Adrenal gland (tissue), 12 donors: ENCODE measurements around the gene HTR4. TPM values are rescaled to one million over a fixed set of nuclear protein-coding genes. Genes with fewer than 3 reads are reported as not detected.

Experiments
- DNase-seq, 7 donors: peaks; one replicate each; pipeline ENCODE4 v3.0.0-alpha.2; 2019 to 2020
- H3K27ac ChIP-seq, 5 donors: fragments of 200-600 bp; sonication (generic) in 4 of 5; 1 replicate in 3 of 5; 2 replicates in 2 of 5; pipeline versions ENCODE4 v1.5.1 to v1.8.0; 2016 to 2020; ENCODE audit warnings: mild to moderate bottlenecking in 1 of 5
- H3K27me3 ChIP-seq: fragments of 200-600 bp; 2 replicates; pipeline ENCODE4 v1.8.0; 2021
- H3K36me3 ChIP-seq, 2 donors: fragments of 200-600 bp; replicated peaks in 1 of 2; 1 replicate in 1 of 2; 2 replicates in 1 of 2; pipeline versions ENCODE4 v1.5.1 to v1.8.0; 2018 to 2022
- H3K4me1 ChIP-seq, 2 donors: fragments of 200-600 bp; replicated peaks in 1 of 2; 1 replicate in 1 of 2; 2 replicates in 1 of 2; pipeline versions ENCODE4 v1.5.1 to v1.8.0; 2018 to 2021
- H3K4me3 ChIP-seq, 4 donors: fragments of 200-600 bp; sonication (generic) in 3 of 4; one replicate each; pipeline ENCODE4 v1.5.1; 2016 to 2018
- H3K9me3 ChIP-seq, 3 donors: fragments of 200-600 bp; sonication (generic) in 1 of 3; replicated peaks in 1 of 3; 1 replicate in 2 of 3; 2 replicates in 1 of 3; pipeline versions ENCODE4 v1.5.1 to v1.8.0; 2016 to 2021
- CTCF ChIP-seq, 6 experiments: fragments of 450-650 bp in 4 of 6; fragments of 200-600 bp in 2 of 6; sonication (generic) in 1 of 6; IDR thresholded peaks; 1 replicate in 5 of 6; 2 replicates in 1 of 6; pipeline versions ENCODE4 v1.5.1 to v1.8.0; 2016 to 2021; ENCODE audit warnings: antibody characterized with exemption in 6 of 6, mild to moderate bottlenecking in 2 of 6, moderate library complexity in 1 of 6
- POLR2A ChIP-seq, 2 donors: fragments of 450-650 bp; IDR thresholded peaks; one replicate each; pipeline ENCODE4 v1.6.1; 2017; ENCODE audit warnings: antibody characterized with exemption in 2 of 2, mild to moderate bottlenecking in 2 of 2, moderate library complexity in 1 of 2
- WGBS, 4 donors: extraction: QIAGEN DNeasy Blood & Tissue Kit in 2 of 4; methylation state at CpG; one replicate each; pipeline versions ENCODE4 v1.1.5 to v1.1.7; 2013 to 2017; 5-methylcytosine and 5-hydroxymethylcytosine counted together
- intact Hi-C, 2 donors: fragments of 100-400 bp; cut with DNase I; formaldehyde crosslinking; loops; one replicate each; pipeline versions ENCODE4 v1.14.1 to v1.15.0; 2022 to 2023
- polyA plus RNA-seq, 3 donors: library from polyadenylated mRNA; stranded (reverse); fragments of 200-250 nt in 2 of 3; fragments of 350-450 nt in 1 of 3; fragmentation: Illumina TruSeq in 1 of 3; extraction: RNeasy Lipid Tissue Mini Kit (QIAGEN cat#74804) in 1 of 3; gene quantifications; one replicate each; pipeline ENCODE4 v1.2.3, GENCODE V29; 2013 to 2014
- total RNA-seq, 9 donors: library from RNA; depleted of rRNA in 4 of 9; stranded (reverse); fragments of >200 nt in 4 of 9; fragments of 120-200 nt in 1 of 9; fragmentation: NEBNext Ultra II Directional in 1 of 9; extraction: Animal tissue kit (Norgen Biotek cat#: 25700) in 1 of 9; gene quantifications; one replicate each; pipeline versions ENCODE4 v1.1.0 to v1.2.4, GENCODE V29; 2013 to 2023
- donor health status: healthy with polysubstance abuse.
- donor health status: Bipolar disorder and iron deficiency.
- donor health status: DM: yes; HTN: yes; CAD: no.
- donor health status: DM: no; HTN: no; CAD: no.
- donor health status: DM: no; HTN: no; CAD: no.
- donor health status: DM: yes; HTN: yes; CAD: no.

Gene HTR4
- total and polyA plus RNA-seq, 12 donors: 0.11 to 2.6 (median 0.83) TPM; not detected in 1

GRCh38 chr5:148563021-148563420, 91.3 kb downstream of the HTR4 start:
- H3K9me3 ChIP-seq: no peaks in the 10 kb centered on the region
- H3K27ac ChIP-seq: no peak overlapping the region
- no peaks in the 10 kb centered on the region for H3K27me3 ChIP-seq
- H3K36me3 ChIP-seq: no peaks in the 10 kb centered on the region
- H3K4me1 ChIP-seq: no peaks in the 10 kb centered on the region
- intact Hi-C loops: no loop called here
- WGBS, 4 donors: 83 to 93% (median 87%) methylated on average over 1 of the region's 1 CpG
- no peak overlapping the region for H3K4me3 ChIP-seq
- TF ChIP-seq CTCF (IDR thresholded peaks at IDR 0.05): no peak
- TF ChIP-seq POLR2A (IDR thresholded peaks at IDR 0.05): no peak
- DNase-seq: no peak

- no peak for TF ChIP-seq POLR2A (IDR thresholded peaks at IDR 0.05)
- TF ChIP-seq CTCF (IDR thresholded peaks at IDR 0.05): no peak
- H3K4me3 ChIP-seq: no peak overlapping the region
- no peaks in the 10 kb centered on the region for H3K9me3 ChIP-seq
- 64 to 75% (median 69%) methylated on average over 3 of the region's 3 CpGs for WGBS, 4 donors
- DNase-seq: no peak
- H3K27ac ChIP-seq: no peak overlapping the region
- no peaks in the 10 kb centered on the region for H3K36me3 ChIP-seq
- intact Hi-C loops: no loop called here
- no peaks in the 10 kb centered on the region for H3K4me1 ChIP-seq
- H3K27me3 ChIP-seq: no peaks in the 10 kb centered on the region
These were observed 92.5 kb downstream of the HTR4 start for GRCh38 chr5:148561801-148562311.

- Histone ChIP-seq H3K27me3 (no peaks in the 10 kb centered on the region), H3K27ac (no peak overlapping the region), H3K4me3 (no peak overlapping the region), H3K4me1 (no peaks in the 10 kb centered on the region), H3K9me3 (no peaks in the 10 kb centered on the region), H3K36me3 (no peaks in the 10 kb centered on the region)
- 33 to 58% (median 45%) methylated on average over 4 of the region's 4 CpGs for WGBS, 4 donors
- intact Hi-C loops: no loop called here
- TF ChIP-seq CTCF (IDR thresholded peaks at IDR 0.05): no peak
- DNase-seq: peak in 2 of 7 donors; percentile 9 to 14
These were observed 94.9 kb downstream of the HTR4 start for GRCh38 chr5:148559461-148559860.

- no peak overlapping the region for H3K4me3 ChIP-seq
- 88 to 94% (median 90%) methylated on average over 2 of the region's 2 CpGs for WGBS, 4 donors
- no peak for DNase-seq
- intact Hi-C loops: no loop called here
- H3K27me3 ChIP-seq: no peaks in the 10 kb centered on the region
- no peaks in the 10 kb centered on the region for H3K36me3 ChIP-seq
- H3K9me3 ChIP-seq: no peaks in the 10 kb centered on the region
- H3K4me1 ChIP-seq: no peaks in the 10 kb centered on the region
- TF ChIP-seq CTCF (IDR thresholded peaks at IDR 0.05) (no peak), POLR2A (IDR thresholded peaks at IDR 0.05) (no peak)
- H3K27ac ChIP-seq: no peak overlapping the region
These were observed 95.4 kb downstream of the HTR4 start for GRCh38 chr5:148558892-148559291.
